Gastroesophageal sphincter (tissue), 3 donors: ENCODE results near the gene DNAH7.

Experiments used
- CTCF ChIP-seq, 4 experiments: fragments of 200-600 bp in 2 of 4; fragments of 450-650 bp in 2 of 4; sonication (generic) in 1 of 4; IDR thresholded peaks; one replicate each; pipeline ENCODE4 v1.5.1; 2017 to 2019; ENCODE audit warnings: antibody characterized with exemption in 4 of 4, mild to moderate bottlenecking in 2 of 4, moderate library complexity in 2 of 4
- EP300 ChIP-seq: sonication (generic); formaldehyde crosslinking; IDR thresholded peaks from one replicate; pipeline ENCODE4 v1.6.1; 2017; ENCODE audit warnings: antibody characterized with exemption, mild to moderate bottlenecking
- POLR2A ChIP-seq, 2 donors: fragments of 450-650 bp; IDR thresholded peaks; one replicate each; pipeline ENCODE4 v1.6.1; 2017; ENCODE audit warnings: antibody characterized with exemption in 2 of 2, mild to moderate bottlenecking in 2 of 2, moderate library complexity in 1 of 2

GRCh38 chr2:195696012-195696411, 372.6 kb downstream of the DNAH7 start:
- TF ChIP-seq CTCF (IDR thresholded peaks at IDR 0.05) (no peak), POLR2A (IDR thresholded peaks at IDR 0.05) (no peak), EP300 (no peak)
